Stimulated activated naive CD8-positive, alpha-beta T cell treated with anti-CD3 and anti-CD28 coated beads, Interleukin-15, Interleukin-2, amounts not matched to agents 100 U/mL and 50 U/mL, for 24 hours (primary cell): ENCODE measurements around the gene STAT5B.
"Not testable (repeated sequence)": the region's sequence is repeated elsewhere in the genome, so short reads cannot be mapped to it uniquely, and the experiment has no call there.

Source experiments
- ATAC-seq: fragments of 150-1000 bp; cut with Tn5 transposase; one replicate; pipeline ENCODE4 v1.10.0; 2021
- DNase-seq: peaks from one replicate; pipeline ENCODE4 v3.0.0; 2021

The STAT5B gene

GRCh38 chr17:42305543-42306384, 29.6 kb upstream of the STAT5B start:
- ATAC-seq (no peak), DNase-seq (no peak)

DNA sequence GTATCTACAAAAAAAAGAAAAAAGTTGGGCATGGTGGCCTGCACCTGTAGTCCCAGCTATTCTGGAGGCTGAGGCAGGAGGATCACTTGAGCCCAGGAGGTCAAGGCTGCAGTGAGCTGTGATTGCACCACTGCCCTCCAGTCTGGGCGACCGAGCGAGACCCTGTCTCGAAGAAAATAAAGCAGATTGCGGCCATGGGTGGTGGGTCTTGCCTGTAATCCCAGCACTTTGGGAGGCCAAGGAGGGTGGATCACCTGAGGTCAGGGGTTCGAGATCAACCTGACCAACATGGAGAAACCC, 28.8 kb upstream of the STAT5B start:
- not testable (repeated sequence) for DNase-seq

DNA sequence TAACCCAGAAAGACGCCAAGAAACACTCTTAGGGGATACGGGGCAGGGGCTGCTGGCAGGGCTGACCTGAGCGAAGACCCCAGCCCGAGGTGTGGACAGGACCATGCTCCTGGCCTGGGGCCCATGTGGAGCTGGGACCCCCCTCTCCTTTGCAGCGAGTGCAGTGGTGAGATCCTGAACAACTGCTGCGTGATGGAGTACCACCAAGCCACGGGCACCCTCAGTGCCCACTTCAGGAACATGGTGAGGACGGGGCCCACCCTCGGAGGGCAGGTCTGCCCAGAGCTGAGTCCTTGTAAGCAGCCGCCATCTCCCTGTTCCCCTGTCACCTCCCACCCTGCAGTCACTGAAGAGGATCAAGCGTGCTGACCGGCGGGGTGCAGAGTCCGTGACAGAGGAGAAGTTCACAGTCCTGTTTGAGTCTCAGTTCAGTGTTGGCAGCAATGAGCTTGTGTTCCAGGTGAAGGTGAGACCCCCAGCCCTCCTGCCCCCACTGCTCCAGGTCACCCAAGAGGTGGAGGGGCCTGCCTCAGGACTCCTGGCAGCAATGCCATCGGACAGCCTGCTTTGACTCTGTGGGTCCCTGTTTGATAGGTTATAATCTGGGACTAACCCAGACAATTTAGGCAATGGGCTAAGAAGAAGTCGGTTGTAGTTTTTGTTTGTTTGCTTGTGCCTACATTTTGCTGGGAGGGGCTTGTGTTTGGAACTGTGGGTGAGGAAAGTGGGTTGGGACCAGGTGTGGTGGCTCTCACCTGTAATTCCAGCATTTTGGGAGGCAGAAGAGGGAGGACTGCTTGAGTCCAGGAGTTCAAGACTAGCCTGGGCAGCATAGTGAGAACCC, 28.2 kb upstream of the STAT5B start:
- DNase-seq (no peak), ATAC-seq (no peak)

More for the DNA sequence above, 28.8 kb upstream of the STAT5B start:
- ATAC-seq, result not testable (repeated sequence)

- no peak for DNase-seq
- ATAC-seq, result no peak
Observed at GRCh38 chr17:42303694-42304093, 27.5 kb upstream of the STAT5B start.

DNA sequence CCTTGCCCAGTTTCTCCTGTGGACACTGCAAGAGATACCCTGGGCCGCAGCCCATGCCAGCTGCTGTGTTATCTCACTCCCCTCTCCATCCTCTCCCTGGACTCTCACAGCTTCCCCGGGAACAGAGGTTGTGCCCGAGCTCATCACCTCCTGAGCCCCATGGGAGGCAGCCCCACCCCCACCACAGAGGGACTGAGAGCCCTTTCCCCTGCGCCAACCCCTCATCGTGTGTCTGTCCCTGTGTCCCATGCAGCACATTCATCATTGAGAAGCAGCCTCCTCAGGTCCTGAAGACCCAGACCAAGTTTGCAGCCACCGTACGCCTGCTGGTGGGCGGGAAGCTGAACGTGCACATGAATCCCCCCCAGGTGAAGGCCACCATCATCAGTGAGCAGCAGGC, 24.8 kb upstream of the STAT5B start:
- no peak for ATAC-seq

DNA sequence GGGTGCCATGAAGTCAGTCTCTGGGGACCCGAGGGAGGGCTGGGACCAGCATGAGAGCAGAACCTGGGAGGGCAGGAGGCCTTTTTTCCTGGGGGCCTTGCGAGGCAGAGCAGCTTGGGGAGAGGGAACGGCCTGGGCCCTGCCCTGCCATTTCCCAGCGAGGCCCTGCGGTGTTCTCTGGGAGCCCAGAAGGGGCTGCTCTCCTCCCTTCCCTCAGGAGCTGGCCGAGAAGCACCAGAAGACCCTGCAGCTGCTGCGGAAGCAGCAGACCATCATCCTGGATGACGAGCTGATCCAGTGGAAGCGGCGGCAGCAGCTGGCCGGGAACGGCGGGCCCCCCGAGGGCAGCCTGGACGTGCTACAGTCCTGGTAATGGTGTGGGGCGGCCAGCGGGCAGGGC, 23.7 kb upstream of the STAT5B start:
- not testable (repeated sequence) for DNase-seq, ATAC-seq

More for the DNA sequence above, 24.8 kb upstream of the STAT5B start:
- DNase-seq, result no peak

DNA sequence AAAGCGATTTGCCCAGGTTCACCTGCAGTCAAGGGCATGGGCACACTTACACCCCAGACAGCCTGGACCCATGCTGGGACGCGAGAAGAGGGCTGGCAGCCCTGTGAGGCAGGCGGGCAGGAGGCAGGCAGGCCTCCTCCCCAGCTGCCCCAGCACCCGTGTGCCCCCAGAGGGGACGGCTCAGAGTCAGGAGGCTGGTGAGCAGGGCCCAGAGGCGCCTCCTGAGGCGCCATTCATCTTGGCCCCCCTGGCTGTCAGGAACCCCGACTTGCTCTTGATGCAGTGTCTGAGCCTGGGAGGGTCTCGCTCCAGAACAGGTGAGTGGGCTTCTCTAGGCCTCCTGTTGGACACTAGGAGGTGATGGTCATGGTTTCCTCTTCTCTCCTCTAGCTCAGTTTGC, 23.2 kb upstream of the STAT5B start:
- not testable (repeated sequence) for DNase-seq, ATAC-seq

- not testable (repeated sequence) for DNase-seq, ATAC-seq
Observed at GRCh38 chr17:42297775-42298174, 21.6 kb upstream of the STAT5B start.

GRCh38 chr17:42296012-42296411, 19.8 kb upstream of the STAT5B start:
- no peak for DNase-seq
- no peak for ATAC-seq

DNA sequence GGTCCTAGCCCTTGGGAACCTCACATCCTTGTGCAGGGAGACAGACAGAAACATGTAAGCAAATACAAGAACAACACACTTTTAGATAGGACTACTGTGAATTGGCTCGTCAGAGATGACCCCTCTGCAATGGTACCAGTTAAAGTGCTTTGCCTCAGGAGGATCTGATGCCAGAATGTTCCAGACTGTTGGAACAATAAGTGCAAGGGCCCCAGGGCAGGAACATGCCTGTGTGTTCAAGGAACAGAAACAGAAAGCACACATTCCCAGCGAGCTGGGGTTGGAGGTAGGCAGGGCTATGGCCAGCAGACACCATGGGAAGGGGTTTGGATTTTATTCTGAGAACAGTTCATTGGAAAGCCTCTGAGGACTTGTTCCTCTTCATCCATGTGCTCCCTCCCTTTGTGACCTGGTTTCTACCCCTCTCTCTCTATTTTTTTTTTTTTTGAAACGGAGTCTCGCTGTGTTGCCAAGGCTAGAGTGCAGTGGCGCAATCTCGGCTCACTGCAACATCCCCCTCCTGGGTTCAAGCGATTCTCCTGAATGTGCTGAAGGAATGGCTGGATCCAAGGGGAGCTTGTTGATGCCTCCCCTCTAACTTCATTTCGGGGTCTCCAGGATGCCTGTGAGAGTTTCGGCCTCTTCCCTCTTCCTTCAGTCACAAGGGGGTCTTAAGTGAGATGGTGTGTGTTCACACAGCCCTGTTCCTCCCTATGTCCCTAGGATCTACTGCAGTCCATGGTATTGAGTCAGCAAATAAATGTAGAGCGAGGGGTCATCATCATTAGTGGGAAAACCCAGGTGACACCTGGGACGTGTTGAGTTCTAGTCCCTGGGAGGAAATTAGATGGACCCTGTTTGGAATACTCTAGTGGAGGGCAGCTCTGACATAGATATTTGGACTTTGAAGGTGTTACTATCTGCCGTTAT, 18.5 kb upstream of the STAT5B start:
- ATAC-seq, result no peak
- DNase-seq, result no peak

DNA sequence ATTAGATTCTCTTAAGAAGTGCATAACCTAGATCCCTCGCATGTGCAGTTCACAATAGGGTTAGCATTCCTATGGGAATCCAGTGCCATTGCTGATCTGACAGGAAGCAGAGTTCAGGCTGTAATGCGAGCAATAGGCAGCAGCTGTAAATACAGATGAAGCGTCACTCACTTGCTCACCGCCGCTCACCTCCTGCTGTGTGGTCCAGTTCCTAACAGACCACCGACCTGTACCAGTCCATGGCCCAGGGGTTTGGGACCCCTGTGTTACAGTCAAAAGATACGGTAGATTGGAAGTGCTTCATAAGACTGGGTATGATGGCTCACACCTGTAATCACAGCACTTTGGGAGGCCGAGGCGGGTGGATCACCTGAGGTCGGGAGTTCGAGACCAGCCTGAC, 14.9 kb upstream of the STAT5B start:
- ATAC-seq (no peak), DNase-seq (no peak)

GRCh38 chr17:42290577-42290976, 14.4 kb upstream of the STAT5B start:
- DNase-seq, result no peak
- no peak for ATAC-seq

DNA sequence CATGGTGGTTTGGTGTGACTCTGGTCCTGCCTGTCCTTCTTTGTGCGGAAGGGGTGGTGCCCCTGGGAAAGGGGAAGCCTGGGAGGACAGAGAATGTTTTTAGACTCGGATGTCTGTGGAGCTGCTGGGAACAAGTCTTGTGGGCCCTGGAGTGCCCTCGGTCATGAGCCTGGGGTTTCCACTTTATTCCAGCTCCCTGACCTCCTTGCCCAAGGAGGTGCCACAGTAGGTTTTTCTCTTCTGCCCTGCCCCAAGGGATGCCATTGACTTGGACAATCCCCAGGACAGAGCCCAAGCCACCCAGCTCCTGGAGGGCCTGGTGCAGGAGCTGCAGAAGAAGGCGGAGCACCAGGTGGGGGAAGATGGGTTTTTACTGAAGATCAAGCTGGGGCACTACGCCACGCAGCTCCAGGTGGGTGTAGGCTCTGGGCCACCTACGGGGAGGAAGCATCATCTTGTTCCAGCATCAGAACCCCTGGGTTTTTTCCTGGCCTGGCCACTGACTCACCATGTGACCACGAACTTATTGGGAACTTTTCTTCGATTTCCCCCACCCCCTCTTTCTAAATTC, 13.5 kb upstream of the STAT5B start:
- ATAC-seq, result peak; percentile 31
- DNase-seq, result peak; percentile 74

DNA sequence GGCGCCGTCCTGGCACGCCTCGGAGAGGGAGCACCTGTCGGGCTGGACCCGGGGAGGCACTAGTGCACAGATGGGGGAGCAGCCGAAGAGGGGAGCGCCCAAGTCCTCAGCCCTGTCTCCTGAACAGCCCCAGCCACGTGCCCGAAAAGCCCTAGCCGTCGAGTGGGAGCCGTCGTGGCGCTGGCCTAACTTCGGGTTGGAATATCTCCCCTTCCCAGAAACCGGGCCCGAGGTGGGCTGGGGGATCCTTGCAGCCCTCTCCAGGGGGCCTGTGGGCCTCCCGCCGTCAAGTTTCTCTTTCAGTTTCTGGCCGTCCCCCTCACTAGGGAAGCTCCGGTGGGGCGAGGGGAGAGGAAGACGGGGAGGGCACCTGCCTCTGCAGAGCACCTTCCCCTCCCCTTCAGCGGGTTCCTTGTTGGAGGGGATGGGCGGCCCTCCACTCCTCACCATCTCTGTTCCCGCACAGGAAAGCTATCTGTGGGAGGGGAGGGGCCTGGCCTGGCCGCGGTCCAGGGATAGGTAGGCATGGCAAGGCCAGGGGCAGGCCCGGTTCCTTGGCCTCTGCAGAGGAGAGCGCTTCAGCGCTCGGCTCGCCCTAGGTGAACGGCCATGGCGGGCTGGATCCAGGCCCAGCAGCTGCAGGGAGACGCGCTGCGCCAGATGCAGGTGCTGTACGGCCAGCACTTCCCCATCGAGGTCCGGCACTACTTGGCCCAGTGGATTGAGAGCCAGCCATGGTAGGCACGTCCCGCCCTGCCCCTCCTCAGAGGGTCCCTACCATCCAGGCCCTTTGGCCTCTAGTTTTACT, 12.8 kb upstream of the STAT5B start:
- ATAC-seq, result peak; percentile 26

DNA sequence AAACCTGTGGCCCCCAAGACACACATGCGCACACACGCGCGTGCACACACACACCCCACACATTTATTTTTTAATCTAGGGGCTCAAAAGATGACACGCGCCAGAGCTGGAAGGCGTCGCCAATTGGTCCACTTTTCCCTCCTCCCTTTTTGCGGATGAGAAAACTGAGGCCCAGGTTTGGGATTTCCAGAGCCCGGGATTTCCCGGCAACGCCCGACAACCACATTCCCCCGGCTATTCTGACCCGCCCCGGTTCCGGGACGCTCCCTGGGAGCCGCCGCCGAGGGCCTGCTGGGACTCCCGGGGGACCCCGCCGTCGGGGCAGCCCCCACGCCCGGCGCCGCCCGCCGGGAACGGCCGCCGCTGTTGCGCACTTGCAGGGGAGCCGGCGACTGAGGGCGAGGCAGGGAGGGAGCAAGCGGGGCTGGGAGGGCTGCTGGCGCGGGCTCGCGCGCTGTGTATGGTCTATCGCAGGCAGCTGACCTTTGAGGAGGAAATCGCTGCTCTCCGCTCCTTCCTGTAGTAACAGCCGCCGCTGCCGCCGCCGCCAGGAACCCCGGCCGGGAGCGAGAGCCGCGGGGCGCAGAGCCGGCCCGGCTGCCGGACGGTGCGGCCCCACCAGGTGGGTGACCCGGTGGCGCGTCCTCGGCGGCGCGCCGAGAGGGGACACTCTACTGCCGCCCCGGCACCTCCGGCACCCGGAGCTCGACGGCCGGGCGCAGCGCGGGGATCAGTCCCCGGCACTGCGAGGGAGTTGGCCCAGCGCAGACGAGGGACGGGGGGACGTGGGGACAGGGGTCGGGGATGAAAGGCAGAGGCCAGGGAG, 12.0 kb upstream of the STAT5B start, which contains the start of gene STAT5A:
Gene STAT5A, plus strand, starts transcription at position 522 of the 826 bp plus-strand sequence. CDS start 914 bp downstream, outside the sequence.
- ATAC-seq, result peak; percentile 74
- peak; percentile 85 for DNase-seq

More for the DNA sequence above, 12.8 kb upstream of the STAT5B start:
- peak; percentile 68 for DNase-seq

GRCh38 chr17:42287305-42287976, 11.2 kb upstream of the STAT5B start:
- ATAC-seq (peak; percentile 16), DNase-seq (peak; percentile 64)

- peak; percentile 29 for DNase-seq
- ATAC-seq, result no peak
Observed at GRCh38 chr17:42286411-42287221, 10.4 kb upstream of the STAT5B start.

- DNase-seq (no peak), ATAC-seq (no peak)
Observed at GRCh38 chr17:42285346-42286050, 9.3 kb upstream of the STAT5B start.
